WTC11 (cell line): ENCODE results near the gene CX3CL1. TPM values are rescaled to one million over a fixed set of nuclear protein-coding genes. Genes with fewer than 3 reads are reported as not detected.

ENCODE experiments used
- ATAC-seq: fragments of 200-7000 bp; cut with Tn5 transposase; 2 replicates; pipeline ENCODE4 v1.10.0; 2021; ENCODE audit warnings: mild to moderate bottlenecking, moderate library complexity
- CTCF ChIA-PET: fragments of 300-600 bp; sonication (Branson Sonifier 250); formaldehyde crosslinking; loops from one replicate; lab custom pipeline; 2021; ENCODE audit warnings: antibody characterized with exemption; lab: Charles Lee
- POLR2A ChIA-PET: fragments of 350-600 bp; sonication (Branson Sonifier 250); formaldehyde crosslinking; loops from one replicate; lab custom pipeline; 2021; ENCODE audit warnings: antibody characterized with exemption; lab: Charles Lee
- DNase-seq: peaks from one replicate; pipeline ENCODE4 v3.0.0; 2021; ENCODE audit warnings: low spot score
- H3K27ac Mint-ChIP-seq: 2 replicates; pipeline ENCODE4 v1.8.0; 2021; ENCODE audit warnings: mixed read lengths
- H3K27me3 Mint-ChIP-seq: 2 replicates; pipeline ENCODE4 v1.8.0; 2021; ENCODE audit warnings: low read depth, mild to moderate bottlenecking, moderate library complexity, mixed read lengths
- H3K36me3 Mint-ChIP-seq: 2 replicates; pipeline ENCODE4 v1.8.0; 2021; ENCODE audit warnings: mixed read lengths
- H3K4me1 Mint-ChIP-seq: 2 replicates; pipeline ENCODE4 v1.8.0; 2022; ENCODE audit warnings: mixed read lengths
- H3K4me3 Mint-ChIP-seq: 2 replicates; pipeline ENCODE4 v1.8.0; 2021; ENCODE audit warnings: mild to moderate bottlenecking, moderate library complexity, mixed read lengths
- H3K9me3 Mint-ChIP-seq: 2 replicates; pipeline ENCODE4 v1.8.0; 2021; ENCODE audit warnings: mixed read lengths
- ATF1 ChIP-seq: sonication (generic); formaldehyde crosslinking; IDR thresholded peaks from 2 replicates; pipeline ENCODE4 v1.8.1; 2023; ENCODE audit warnings: mild to moderate bottlenecking, moderate library complexity, missing genetic modification reagents
- EMX1 ChIP-seq: fragments of 250-450 bp; sonication (Bioruptor Pico); IDR thresholded peaks from 2 replicates; pipeline ENCODE4 v1.8.0; 2021; ENCODE audit warnings: mild to moderate bottlenecking
- GABPB1 ChIP-seq: sonication (generic); formaldehyde crosslinking; IDR thresholded peaks from 2 replicates; pipeline ENCODE4 v1.8.1; 2023; ENCODE audit warnings: mild to moderate bottlenecking, missing genetic modification reagents
- HMGA2 ChIP-seq: fragments of 250-450 bp; sonication (Bioruptor Pico); IDR thresholded peaks from 2 replicates; pipeline ENCODE4 v1.4.0; 2021; ENCODE audit warnings: mild to moderate bottlenecking, moderate library complexity
- HMGXB4 ChIP-seq: sonication (generic); formaldehyde crosslinking; IDR thresholded peaks from 2 replicates; pipeline ENCODE4 v1.8.1; 2023; ENCODE audit warnings: mild to moderate bottlenecking, moderate library complexity, missing genetic modification reagents
- IRF1 ChIP-seq: sonication (generic); formaldehyde crosslinking; IDR thresholded peaks from 2 replicates; pipeline ENCODE4 v1.8.0; 2023; ENCODE audit warnings: missing genetic modification reagents
- KAT7 ChIP-seq: sonication (generic); formaldehyde crosslinking; IDR thresholded peaks from 2 replicates; pipeline ENCODE4 v1.8.1; 2023; ENCODE audit warnings: missing genetic modification reagents, mild to moderate bottlenecking, borderline replicate concordance
- MAX ChIP-seq: sonication (generic); formaldehyde crosslinking; IDR thresholded peaks from 2 replicates; pipeline ENCODE4 v1.8.0; 2022; ENCODE audit warnings: mild to moderate bottlenecking, missing genetic modification reagents
- MXD4 ChIP-seq: fragments of 250-450 bp; sonication (Bioruptor Pico); IDR thresholded peaks from 2 replicates; pipeline ENCODE4 v1.8.0; 2021; ENCODE audit warnings: mild to moderate bottlenecking, moderate library complexity, borderline replicate concordance
- NFE2L1 ChIP-seq: sonication (generic); formaldehyde crosslinking; IDR thresholded peaks from 2 replicates; pipeline ENCODE4 v1.8.1; 2023; ENCODE audit warnings: missing genetic modification reagents
- SP1 ChIP-seq: sonication (generic); formaldehyde crosslinking; conservative IDR thresholded peaks from 2 replicates; pipeline ENCODE4 v1.8.1; 2022; ENCODE audit warnings: missing genetic modification reagents
- ZNF263 ChIP-seq: sonication (generic); formaldehyde crosslinking; IDR thresholded peaks from 2 replicates; pipeline ENCODE4 v1.8.1; 2022; ENCODE audit warnings: low read depth, mild to moderate bottlenecking, moderate library complexity, missing genetic modification reagents
- ZNF281 ChIP-seq: sonication (generic); formaldehyde crosslinking; IDR thresholded peaks from 2 replicates; pipeline ENCODE4 v1.8.0; 2023; ENCODE audit warnings: mild to moderate bottlenecking, missing genetic modification reagents
- ZSCAN18 ChIP-seq: fragments of 250-450 bp; sonication (Bioruptor Pico); IDR thresholded peaks from 2 replicates; pipeline ENCODE4 v2.1.2; 2022; ENCODE audit warnings: mild to moderate bottlenecking, moderate library complexity
- total RNA-seq: library from RNA; stranded (reverse); gene quantifications from 3 replicates; pipeline ENCODE4 v1.2.3, GENCODE V29; 2021
- TF ChIP-seq, protein P1 (sequence below): sonication (generic); formaldehyde crosslinking; IDR thresholded peaks from 2 replicates; pipeline ENCODE4 v1.8.1; 2022; ENCODE audit warnings: missing genetic modification reagents, borderline replicate concordance
- TF ChIP-seq, protein P2 (sequence below): sonication (generic); formaldehyde crosslinking; IDR thresholded peaks from 2 replicates; pipeline ENCODE4 v1.8.1; 2023; ENCODE audit warnings: mild to moderate bottlenecking, missing genetic modification reagents
- TF ChIP-seq, protein P3 (sequence below): sonication (generic); formaldehyde crosslinking; IDR thresholded peaks from 2 replicates; pipeline ENCODE4 v1.8.1; 2023; ENCODE audit warnings: mild to moderate bottlenecking, missing genetic modification reagents, moderate library complexity
- TF ChIP-seq, protein P4 (sequence below): fragments of 250-450 bp; sonication (Bioruptor Pico); IDR thresholded peaks from 2 replicates; pipeline ENCODE4 v1.9.0; 2021; ENCODE audit warnings: mild to moderate bottlenecking

The CX3CL1 gene
- total RNA-seq, 1 experiment from 2014 or later, result 1.2 TPM

DNA sequence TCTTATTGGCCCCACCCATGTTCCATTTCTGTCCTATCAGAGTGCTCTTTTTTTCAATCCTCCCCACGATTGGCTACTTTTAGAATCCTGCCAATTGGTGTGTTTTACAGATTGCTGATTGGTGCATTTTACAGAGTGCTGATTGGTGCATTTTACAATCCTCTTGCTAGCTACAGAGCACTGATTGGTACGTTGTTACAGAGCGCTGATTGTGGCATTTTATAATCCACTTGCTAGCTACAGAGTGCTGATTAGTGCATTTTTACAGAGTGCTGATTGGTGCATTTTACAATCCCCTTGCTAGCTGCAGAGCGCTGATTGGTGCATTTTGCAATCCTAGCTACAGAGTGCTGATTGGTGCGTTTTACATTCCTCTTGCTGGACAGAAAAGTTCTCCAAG lies 22.7 kb downstream of the CX3CL1 start:
- DNase-seq (no peak), ATAC-seq (no peak)
- Mint-ChIP-seq H3K4me1 (no peaks in the 10 kb centered on the region), H3K9me3 (peaks cover 7% of the 10 kb centered on the region), H3K4me3 (no peak overlapping the region), H3K27ac (no peak overlapping the region), H3K36me3 (no peaks in the 10 kb centered on the region), H3K27me3 (peaks cover 8% of the 10 kb centered on the region)
- ChIA-PET CTCF (interaction anchor here (0.7 to 5.5 kb wide), 3 partner anchors 22 to 81 kb away, joined by 3 to 27 read pairs (median 3); no protein-coding TSS in a partner anchor), POLR2A (no interaction called here)
- TF ChIP-seq NFE2L1 (CRISPR knock-in tag), result no peak
- TF ChIP-seq KAT7 (CRISPR knock-in tag), result no peak
- no peak for TF ChIP-seq ZNF263 (CRISPR knock-in tag)
- TF ChIP-seq, protein P1, sequence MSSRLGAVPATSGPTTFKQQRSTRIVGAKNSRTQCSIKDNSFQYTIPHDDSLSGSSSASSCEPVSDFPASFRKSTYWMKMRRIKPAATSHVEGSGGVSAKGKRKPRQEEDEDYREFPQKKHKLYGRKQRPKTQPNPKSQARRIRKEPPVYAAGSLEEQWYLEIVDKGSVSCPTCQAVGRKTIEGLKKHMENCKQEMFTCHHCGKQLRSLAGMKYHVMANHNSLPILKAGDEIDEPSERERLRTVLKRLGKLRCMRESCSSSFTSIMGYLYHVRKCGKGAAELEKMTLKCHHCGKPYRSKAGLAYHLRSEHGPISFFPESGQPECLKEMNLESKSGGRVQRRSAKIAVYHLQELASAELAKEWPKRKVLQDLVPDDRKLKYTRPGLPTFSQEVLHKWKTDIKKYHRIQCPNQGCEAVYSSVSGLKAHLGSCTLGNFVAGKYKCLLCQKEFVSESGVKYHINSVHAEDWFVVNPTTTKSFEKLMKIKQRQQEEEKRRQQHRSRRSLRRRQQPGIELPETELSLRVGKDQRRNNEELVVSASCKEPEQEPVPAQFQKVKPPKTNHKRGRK, result no peak
- TF ChIP-seq, protein P2, sequence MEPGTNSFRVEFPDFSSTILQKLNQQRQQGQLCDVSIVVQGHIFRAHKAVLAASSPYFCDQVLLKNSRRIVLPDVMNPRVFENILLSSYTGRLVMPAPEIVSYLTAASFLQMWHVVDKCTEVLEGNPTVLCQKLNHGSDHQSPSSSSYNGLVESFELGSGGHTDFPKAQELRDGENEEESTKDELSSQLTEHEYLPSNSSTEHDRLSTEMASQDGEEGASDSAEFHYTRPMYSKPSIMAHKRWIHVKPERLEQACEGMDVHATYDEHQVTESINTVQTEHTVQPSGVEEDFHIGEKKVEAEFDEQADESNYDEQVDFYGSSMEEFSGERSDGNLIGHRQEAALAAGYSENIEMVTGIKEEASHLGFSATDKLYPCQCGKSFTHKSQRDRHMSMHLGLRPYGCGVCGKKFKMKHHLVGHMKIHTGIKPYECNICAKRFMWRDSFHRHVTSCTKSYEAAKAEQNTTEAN (CRISPR knock-in tag), result no peak
- TF ChIP-seq EMX1 (CRISPR knock-in tag), result no peak
- TF ChIP-seq, protein P3, sequence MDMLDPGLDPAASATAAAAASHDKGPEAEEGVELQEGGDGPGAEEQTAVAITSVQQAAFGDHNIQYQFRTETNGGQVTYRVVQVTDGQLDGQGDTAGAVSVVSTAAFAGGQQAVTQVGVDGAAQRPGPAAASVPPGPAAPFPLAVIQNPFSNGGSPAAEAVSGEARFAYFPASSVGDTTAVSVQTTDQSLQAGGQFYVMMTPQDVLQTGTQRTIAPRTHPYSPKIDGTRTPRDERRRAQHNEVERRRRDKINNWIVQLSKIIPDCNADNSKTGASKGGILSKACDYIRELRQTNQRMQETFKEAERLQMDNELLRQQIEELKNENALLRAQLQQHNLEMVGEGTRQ (CRISPR knock-in tag), result no peak
- no peak for TF ChIP-seq ZNF281

GRCh38 chr16:57396786-57397185 lies 24.5 kb downstream of the CX3CL1 start:
- Mint-ChIP-seq H3K4me3 (no peak overlapping the region), H3K9me3 (peaks cover 7% of the 10 kb centered on the region), H3K27ac (no peak overlapping the region), H3K4me1 (no peaks in the 10 kb centered on the region), H3K36me3 (no peaks in the 10 kb centered on the region), H3K27me3 (peaks cover 4% of the 10 kb centered on the region; the same call in 1 of the 2 replicates)
- no peak for DNase-seq
- POLR2A ChIA-PET, result interaction anchor here (0.6 kb wide), 1 partner anchor 102 kb away, joined by 3 read pairs; no protein-coding TSS in a partner anchor
- no peak for ATAC-seq
- CTCF ChIA-PET, result no interaction called here
- TF ChIP-seq ZNF281, result no peak
- TF ChIP-seq HMGXB4 (CRISPR knock-in tag), result no peak
- TF ChIP-seq, protein P4, sequence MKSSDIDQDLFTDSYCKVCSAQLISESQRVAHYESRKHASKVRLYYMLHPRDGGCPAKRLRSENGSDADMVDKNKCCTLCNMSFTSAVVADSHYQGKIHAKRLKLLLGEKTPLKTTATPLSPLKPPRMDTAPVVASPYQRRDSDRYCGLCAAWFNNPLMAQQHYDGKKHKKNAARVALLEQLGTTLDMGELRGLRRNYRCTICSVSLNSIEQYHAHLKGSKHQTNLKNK, result no peak
- TF ChIP-seq MAX (CRISPR knock-in tag), result no peak
- TF ChIP-seq GABPB1 (CRISPR knock-in tag), result no peak
- no peak for TF ChIP-seq HMGA2 (CRISPR knock-in tag)
- TF ChIP-seq, protein P1, result no peak
- no peak for TF ChIP-seq SP1 (CRISPR knock-in tag)
- TF ChIP-seq IRF1 (CRISPR knock-in tag), result no peak
- TF ChIP-seq ATF1 (CRISPR knock-in tag), result no peak
- no peak for TF ChIP-seq ZSCAN18 (CRISPR knock-in tag)
- no peak for TF ChIP-seq MXD4 (CRISPR knock-in tag)
